Ectodermal cell (in vitro differentiated cells): ENCODE data around the gene TOM1L2.

Experiments
- H3K27ac ChIP-seq: 2 replicates; pipeline ENCODE4 v1.7.0; 2013; ENCODE audit warnings: mild to moderate bottlenecking, low read depth, low read length; ENCODE audit not compliant: insufficient read depth, poor library complexity, severe bottlenecking
- H3K27me3 ChIP-seq: 2 replicates; pipeline ENCODE4 v1.7.0; 2013; ENCODE audit warnings: mild to moderate bottlenecking, low read length; ENCODE audit not compliant: insufficient read depth, control insufficient read depth, poor library complexity, severe bottlenecking
- H3K36me3 ChIP-seq: one replicate; pipeline ENCODE4 v1.7.0; 2013; ENCODE audit warnings: low read length; ENCODE audit not compliant: control insufficient read depth, insufficient read depth
- H3K4me1 ChIP-seq: one replicate; pipeline ENCODE4 v1.7.0; 2013; ENCODE audit warnings: low read length; ENCODE audit not compliant: control insufficient read depth, insufficient read depth
- H3K4me3 ChIP-seq: 2 replicates; pipeline ENCODE4 v1.7.0; 2013; ENCODE audit warnings: low read depth, low read length, control low read depth; ENCODE audit not compliant: insufficient read depth
- H3K9me3 ChIP-seq: 2 replicates; pipeline ENCODE4 v1.7.0; 2013; ENCODE audit warnings: mild to moderate bottlenecking, low read length, moderate library complexity; ENCODE audit not compliant: control insufficient read depth
- WGBS, 2 experiments: methylation state at CpG; one replicate each; pipeline ENCODE4 v1.1.7; 2013; ENCODE audit warnings: missing lambda C conversion rate in 2 of 2; 5-methylcytosine and 5-hydroxymethylcytosine counted together

TOM1L2 gene

DNA sequence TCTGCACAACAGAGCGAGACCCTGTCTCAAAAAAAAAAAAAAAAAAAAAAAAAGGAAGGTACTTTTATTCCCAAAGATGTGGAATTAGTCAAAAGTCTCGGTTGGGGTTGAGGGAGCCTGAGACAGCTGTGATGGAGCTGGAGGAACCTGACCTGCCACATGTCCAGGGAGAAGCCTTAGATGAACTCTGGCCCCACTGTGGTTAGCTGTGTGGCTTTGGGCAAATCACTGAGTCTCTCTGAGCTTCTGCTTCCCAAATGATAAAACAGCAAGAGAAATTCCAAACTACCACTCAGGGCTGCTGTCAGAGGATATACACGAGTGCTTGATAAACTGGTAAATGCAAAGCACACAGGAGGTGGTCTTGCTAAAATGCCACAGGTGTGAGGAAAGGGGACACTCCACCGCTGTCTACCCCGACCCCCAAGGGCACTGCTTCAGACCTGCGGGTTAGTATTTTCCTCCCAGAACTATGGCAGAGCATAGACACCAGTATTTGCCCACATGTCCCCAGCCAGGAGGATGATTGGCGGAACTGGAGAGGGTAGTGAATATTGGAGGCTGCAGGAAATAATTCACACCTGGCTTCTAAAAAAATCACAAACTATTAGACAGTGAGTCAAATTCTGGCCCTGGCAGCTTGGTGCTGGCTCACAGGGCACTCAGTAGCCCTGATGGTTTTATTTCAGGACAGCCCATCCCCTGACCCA, 15.1 kb upstream of the TOM1L2 start:
- no peaks in the 10 kb centered on the region for H3K36me3 ChIP-seq
- 86 to 88% methylated on average over 7 of the region's 7 CpGs for WGBS, 2 experiments
- H3K27me3 ChIP-seq = no peaks in the 10 kb centered on the region
- H3K9me3 ChIP-seq = no peaks in the 10 kb centered on the region
- H3K27ac ChIP-seq = no peak overlapping the region
- H3K4me1 ChIP-seq = no peaks in the 10 kb centered on the region
- H3K4me3 ChIP-seq = no peak overlapping the region

DNA sequence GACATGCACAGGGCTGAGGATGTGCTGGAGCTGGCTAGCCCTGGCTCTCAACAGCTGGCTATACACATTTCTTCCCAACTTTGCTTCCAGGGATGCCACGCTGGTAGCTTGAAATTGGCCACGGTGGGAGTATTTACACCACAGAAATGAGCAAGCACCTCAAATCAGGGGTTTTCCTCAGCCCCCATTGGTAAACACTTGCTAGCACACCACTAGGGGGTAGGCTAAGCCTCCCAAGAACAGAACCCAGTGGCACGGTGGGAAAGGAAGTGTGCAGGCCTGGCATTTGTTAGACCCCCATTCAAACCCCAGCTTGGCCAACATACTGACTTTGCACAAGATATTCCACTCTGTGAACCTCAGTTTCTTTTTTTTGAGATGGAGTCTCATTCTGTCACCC, 13.4 kb upstream of the TOM1L2 start:
- Histone ChIP-seq H3K4me1 (no peaks in the 10 kb centered on the region), H3K36me3 (no peaks in the 10 kb centered on the region), H3K27ac (no peak overlapping the region), H3K27me3 (no peaks in the 10 kb centered on the region), H3K9me3 (no peaks in the 10 kb centered on the region), H3K4me3 (no peak overlapping the region)
- WGBS, 2 experiments = 85 to 88% methylated on average over 3 of the region's 3 CpGs

DNA sequence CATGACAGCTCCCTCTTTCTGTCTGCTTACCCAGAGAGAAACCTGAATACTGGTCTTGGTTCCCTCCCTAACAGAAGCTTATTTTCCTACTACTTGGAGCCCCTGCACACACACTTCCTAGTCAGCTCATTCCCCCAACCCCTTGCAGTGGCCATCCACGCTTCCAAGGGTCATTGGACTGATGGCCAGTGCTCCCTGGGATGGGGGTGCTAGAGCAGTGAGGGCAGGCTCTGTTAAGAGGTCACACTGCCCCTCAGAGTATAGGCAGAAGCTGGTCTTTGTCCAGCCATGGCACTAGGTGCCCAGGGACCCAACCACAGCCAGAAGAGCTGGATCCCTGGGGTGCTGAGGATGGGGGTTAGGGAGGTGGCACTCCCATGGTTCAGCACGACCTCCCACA, 13.0 kb upstream of the TOM1L2 start:
- Histone ChIP-seq H3K36me3 (no peaks in the 10 kb centered on the region), H3K27me3 (no peaks in the 10 kb centered on the region), H3K4me1 (no peaks in the 10 kb centered on the region), H3K9me3 (no peaks in the 10 kb centered on the region), H3K4me3 (no peak overlapping the region), H3K27ac (no peak overlapping the region)
- WGBS, 2 experiments = 90 to 91% methylated on average over 2 of the region's 2 CpGs

DNA sequence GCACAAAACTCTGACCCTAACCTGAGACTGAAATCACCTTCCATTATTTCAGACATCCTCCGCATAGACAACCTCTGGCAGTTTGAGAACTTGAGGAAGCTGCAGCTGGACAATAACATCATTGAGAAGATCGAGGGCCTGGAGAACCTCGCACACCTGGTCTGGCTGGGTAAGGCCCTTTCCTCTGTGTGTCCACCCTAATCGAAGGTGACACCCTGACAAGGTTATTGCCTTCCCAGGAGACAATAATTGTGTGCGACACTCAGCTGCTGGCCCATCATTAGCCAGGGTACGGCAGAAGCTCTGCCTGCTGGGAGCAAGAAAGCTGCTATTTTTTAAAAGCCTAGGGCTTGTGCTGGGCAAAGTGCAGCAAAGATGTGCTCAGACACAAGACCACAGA, 11.6 kb upstream of the TOM1L2 start:
- H3K36me3 ChIP-seq = no peaks in the 10 kb centered on the region
- H3K27ac ChIP-seq = no peak overlapping the region
- no peaks in the 10 kb centered on the region for H3K4me1 ChIP-seq
- H3K27me3 ChIP-seq = no peaks in the 10 kb centered on the region
- no peak overlapping the region for H3K4me3 ChIP-seq
- no peaks in the 10 kb centered on the region for H3K9me3 ChIP-seq
- 93 to 94% methylated on average over 6 of the region's 6 CpGs for WGBS, 2 experiments

DNA sequence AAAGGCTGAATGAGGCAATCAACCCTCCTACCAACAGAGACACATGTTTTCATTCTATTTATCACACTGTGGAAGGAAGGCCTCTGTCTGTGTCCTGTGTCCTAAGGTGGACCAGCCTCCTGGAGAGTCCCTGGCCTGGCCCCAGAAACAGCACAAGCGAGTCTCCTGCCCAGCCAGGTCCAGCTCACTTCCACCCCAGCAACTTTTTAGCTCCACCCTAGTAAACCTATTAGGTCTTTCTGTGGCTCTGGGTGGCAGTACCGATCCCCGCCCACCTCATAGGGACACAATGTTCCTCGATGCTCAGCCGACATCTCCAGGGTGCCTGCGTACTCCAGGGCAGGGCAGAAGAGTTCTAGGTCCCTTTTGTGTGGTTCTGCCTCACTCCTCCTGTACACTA, 11.2 kb upstream of the TOM1L2 start:
- no peaks in the 10 kb centered on the region for H3K4me1 ChIP-seq
- no peaks in the 10 kb centered on the region for H3K27me3 ChIP-seq
- H3K4me3 ChIP-seq = no peak overlapping the region
- H3K36me3 ChIP-seq = no peaks in the 10 kb centered on the region
- WGBS, 2 experiments = 83 to 85% methylated on average over 6 of the region's 6 CpGs
- no peaks in the 10 kb centered on the region for H3K9me3 ChIP-seq
- H3K27ac ChIP-seq = no peak overlapping the region

DNA sequence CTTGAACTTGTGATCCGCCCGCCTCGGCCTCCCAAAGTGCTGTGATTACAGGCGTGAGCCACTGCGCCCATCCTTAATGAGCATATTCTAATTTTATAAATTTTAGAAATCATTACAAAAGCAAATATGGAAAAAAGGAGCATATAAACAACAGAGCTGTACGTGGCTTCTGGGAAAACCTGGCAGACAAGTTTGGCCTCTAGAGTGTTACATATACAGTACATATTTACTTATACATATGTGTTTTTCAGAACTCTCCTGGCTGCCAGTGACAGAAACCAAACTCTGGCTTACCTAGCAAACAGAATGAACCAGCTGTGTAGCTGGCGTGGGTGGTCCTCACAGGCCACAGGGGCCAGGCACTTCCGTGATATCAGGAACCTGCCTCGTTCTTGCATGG, 10.6 kb upstream of the TOM1L2 start:
- WGBS, 2 experiments = 94 to 95% methylated on average over 8 to 9 of the region's 9 CpGs
- Histone ChIP-seq H3K4me1 (no peaks in the 10 kb centered on the region), H3K27me3 (no peaks in the 10 kb centered on the region), H3K4me3 (no peak overlapping the region), H3K36me3 (no peaks in the 10 kb centered on the region), H3K27ac (no peak overlapping the region), H3K9me3 (no peaks in the 10 kb centered on the region)

DNA sequence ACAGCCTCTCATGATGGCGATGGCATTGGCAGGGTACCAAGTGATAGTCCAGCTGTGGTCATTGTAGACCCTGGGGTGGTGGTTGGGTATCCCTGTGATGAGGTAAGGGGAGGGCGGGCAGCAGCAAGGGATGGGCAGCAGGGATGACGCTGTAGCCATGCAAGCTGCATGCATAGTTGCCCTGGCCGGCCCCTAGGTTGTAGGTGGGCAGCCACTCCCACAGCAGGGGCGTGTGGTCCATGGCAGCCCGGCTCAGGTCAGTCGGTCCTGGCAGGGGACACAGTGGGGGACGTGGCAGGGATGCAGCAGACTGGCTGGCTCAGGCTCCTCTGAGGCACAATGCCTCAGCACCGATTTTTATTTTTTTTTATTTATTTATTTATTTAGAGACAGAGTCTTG, 9.1 kb upstream of the TOM1L2 start:
- Histone ChIP-seq H3K4me3 (no peak overlapping the region), H3K9me3 (no peaks in the 10 kb centered on the region), H3K36me3 (no peaks in the 10 kb centered on the region), H3K4me1 (no peaks in the 10 kb centered on the region), H3K27ac (no peak overlapping the region), H3K27me3 (no peaks in the 10 kb centered on the region)
- 86 to 90% methylated on average over 9 of the region's 9 CpGs for WGBS, 2 experiments

DNA sequence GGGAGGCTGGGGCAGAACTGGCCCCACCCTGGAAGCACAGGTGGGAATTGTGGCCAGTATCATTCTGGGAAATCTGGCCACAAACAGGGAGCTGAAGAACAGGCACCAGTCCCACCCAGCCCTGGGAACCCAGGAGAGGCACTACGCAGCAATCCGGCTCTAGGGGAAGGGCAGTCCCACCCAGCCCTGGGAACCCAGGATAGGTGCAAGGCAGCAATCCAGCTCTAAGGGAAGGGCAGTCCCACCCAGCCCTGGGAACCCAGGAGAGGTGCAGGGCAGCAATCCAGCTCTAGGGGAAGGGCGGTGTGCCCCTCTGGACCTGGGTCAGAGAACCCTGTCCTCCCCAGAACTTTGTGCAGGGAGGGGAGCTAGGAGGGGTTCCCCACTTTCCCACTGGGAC, 7.6 kb upstream of the TOM1L2 start:
- H3K4me1 ChIP-seq = no peaks in the 10 kb centered on the region
- H3K27ac ChIP-seq = no peak overlapping the region
- 90 to 97% methylated on average over 3 of the region's 3 CpGs for WGBS, 2 experiments
- no peaks in the 10 kb centered on the region for H3K36me3 ChIP-seq
- no peaks in the 10 kb centered on the region for H3K9me3 ChIP-seq
- H3K27me3 ChIP-seq = no peaks in the 10 kb centered on the region
- no peak overlapping the region for H3K4me3 ChIP-seq

DNA sequence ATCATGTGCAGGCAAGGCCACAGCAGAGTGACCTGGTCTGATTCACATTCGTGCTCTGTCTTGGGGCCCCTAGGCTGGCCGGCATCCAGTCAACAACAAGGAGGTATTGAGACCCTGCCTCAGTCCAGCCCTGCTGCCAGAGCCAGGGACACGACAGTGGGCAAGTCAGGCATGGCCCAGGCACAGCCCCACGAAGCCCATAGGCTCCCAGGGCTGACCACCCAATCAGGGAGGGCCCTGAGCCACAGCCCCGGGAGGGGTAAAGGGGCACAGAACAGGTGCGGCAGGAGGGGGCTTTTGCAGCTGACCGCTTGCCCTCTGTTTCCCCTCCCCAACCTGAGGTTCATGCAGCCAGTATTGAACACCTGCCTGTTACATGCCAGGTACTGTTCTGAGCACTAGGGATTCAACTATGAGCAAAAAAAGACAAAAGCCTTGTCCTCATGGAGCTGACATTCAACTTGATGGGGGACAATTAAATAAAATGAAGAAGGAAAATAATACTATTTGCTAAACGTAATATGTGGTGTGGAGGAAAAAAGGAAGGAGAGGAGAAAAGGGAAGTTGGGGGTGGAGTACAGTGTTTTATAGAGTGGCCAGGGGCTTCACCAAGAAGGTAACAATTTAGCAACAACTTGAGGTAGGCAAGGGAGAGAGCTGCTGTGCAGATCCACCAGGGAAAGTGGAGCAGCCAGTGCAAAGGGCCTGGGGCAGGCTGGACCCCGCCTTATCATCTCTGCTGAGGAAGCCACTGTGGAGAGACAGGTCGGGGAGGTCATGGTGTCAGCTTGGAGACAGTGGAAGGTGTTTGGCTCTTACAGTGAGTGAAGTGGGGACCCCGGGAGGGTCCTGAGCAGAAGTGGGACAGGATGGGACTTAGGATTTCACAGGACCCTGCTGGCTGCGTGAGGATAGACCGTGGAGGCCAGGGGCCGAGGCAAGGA, 6.6 kb upstream of the TOM1L2 start:
- Histone ChIP-seq H3K27ac (no peak overlapping the region), H3K4me1 (no peaks in the 10 kb centered on the region), H3K36me3 (no peaks in the 10 kb centered on the region), H3K9me3 (no peaks in the 10 kb centered on the region), H3K4me3 (no peak overlapping the region), H3K27me3 (no peaks in the 10 kb centered on the region)
- 90 to 91% methylated on average over 14 of the region's 14 CpGs for WGBS, 2 experiments

DNA sequence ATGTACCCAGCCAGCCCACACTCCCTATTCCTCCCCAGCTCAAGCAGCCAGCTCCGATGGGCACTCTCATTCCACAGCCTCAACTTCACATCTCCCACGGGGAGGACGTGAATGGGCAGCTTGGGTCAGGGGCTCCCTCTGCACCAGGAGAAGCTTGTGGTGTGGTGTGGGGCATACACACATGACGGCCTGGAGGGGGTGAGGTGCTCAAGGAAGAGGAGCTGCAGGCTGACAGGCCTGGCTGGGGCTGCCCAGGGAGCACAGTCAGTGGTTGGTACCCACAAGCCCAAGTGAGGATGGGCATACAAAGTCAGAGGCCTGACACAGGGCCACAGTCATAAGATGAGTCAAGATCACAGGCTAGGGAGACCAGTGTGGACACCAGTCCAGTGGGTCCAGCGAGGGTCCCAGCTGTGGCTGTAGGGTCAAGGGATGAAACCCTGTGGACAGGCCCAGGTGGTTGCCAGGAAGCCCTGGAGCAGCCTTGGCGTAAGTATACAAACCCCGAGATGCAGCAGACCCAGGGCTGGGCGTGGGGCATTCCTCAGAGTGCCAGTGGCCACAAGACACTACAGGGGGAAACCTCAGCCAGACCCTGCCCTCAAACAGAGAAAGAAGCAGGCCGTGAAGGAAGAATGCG, 4.9 kb upstream of the TOM1L2 start:
- 89 to 92% methylated on average over 10 of the region's 10 CpGs for WGBS, 2 experiments
- Histone ChIP-seq H3K36me3 (no peaks in the 10 kb centered on the region), H3K4me1 (no peaks in the 10 kb centered on the region), H3K27ac (no peak overlapping the region), H3K9me3 (no peaks in the 10 kb centered on the region), H3K27me3 (no peaks in the 10 kb centered on the region), H3K4me3 (no peak overlapping the region)
